SK-N-SH (cell line): ENCODE results near the gene FAM162A. TPM values are rescaled to one million over a fixed set of nuclear protein-coding genes. Genes with fewer than 3 reads are reported as not detected.

ENCODE experiments used
- CTCF ChIA-PET: fragments of 300-600, 350-600 bp; formaldehyde crosslinking; extraction: SDS; loops from one replicate; lab custom pipeline; 2021; lab: Yijun Ruan, JAX
- POLR2A ChIA-PET: fragments of 350-600 bp; sonication (Branson Sonifier 250); formaldehyde crosslinking; extraction: SDS; loops from one replicate; lab custom pipeline; 2020; ENCODE audit warnings: antibody characterized with exemption, inconsistent platforms; lab: Yijun Ruan, JAX
- DNase-seq: peaks from one replicate; pipeline ENCODE4 v3.0.0; 2012
- H2AFZ ChIP-seq: fragments of 200-600 bp; sonication (generic); 2 replicates; pipeline ENCODE4 v1.8.1; 2016; ENCODE audit warnings: antibody characterized with exemption, mild to moderate bottlenecking, low read depth
- H3F3A ChIP-seq: fragments of 200-600 bp; sonication (generic); replicated peaks from 2 replicates; pipeline ENCODE3; 2016; ENCODE audit warnings: antibody characterized with exemption, mild to moderate bottlenecking; ENCODE audit not compliant: insufficient read depth
- H3K27ac ChIP-seq, 2 experiments: fragments of 200-500 bp in 1 of 2; fragments of 200-600 bp in 1 of 2; sonication (Bioruptor generic) in 1 of 2; sonication (generic), shearing (Covaris generic) in 1 of 2; 2 replicates each; pipeline versions ENCODE4 v1.5.1 to v1.6.1; 2014 to 2016; ENCODE audit warnings: low read depth in 2 of 2, inconsistent platforms in 1 of 2, low read length in 1 of 2, mild to moderate bottlenecking in 1 of 2, mixed read lengths in 1 of 2
- H3K27me3 ChIP-seq: fragments of 200-600 bp; sonication (generic), shearing (Covaris generic); 2 replicates; pipeline ENCODE4 v1.6.1; 2016; ENCODE audit warnings: mixed run types; ENCODE audit not compliant: insufficient read depth
- H3K36me3 ChIP-seq, 2 experiments: fragments of 200-500 bp in 1 of 2; fragments of 200-600 bp in 1 of 2; sonication (Bioruptor generic) in 1 of 2; sonication (generic) in 1 of 2; replicated peaks in 1 of 2; 2 replicates each; pipeline versions ENCODE3 to v1.5.1; 2014 to 2016; ENCODE audit warnings: low read length in 1 of 2, mild to moderate bottlenecking in 1 of 2; ENCODE audit not compliant: insufficient read depth in 2 of 2, control insufficient read depth in 1 of 2
- H3K4me1 ChIP-seq, 2 experiments: fragments of 200-500 bp in 1 of 2; fragments of 200-600 bp in 1 of 2; sonication (Bioruptor generic) in 1 of 2; sonication (generic), shearing (Covaris generic) in 1 of 2; 2 replicates each; pipeline versions ENCODE4 v1.5.1 to v1.6.1; 2014 to 2016; ENCODE audit warnings: low read depth in 1 of 2, low read length in 1 of 2, mixed run types in 1 of 2; ENCODE audit not compliant: insufficient read depth in 2 of 2, control insufficient read depth in 1 of 2
- H3K4me2 ChIP-seq: fragments of 200-600 bp; sonication (generic), shearing (Covaris generic); 2 replicates; pipeline ENCODE4 v1.6.1; 2017; ENCODE audit warnings: mixed run types
- H3K4me3 ChIP-seq, 2 experiments: fragments of 200-500 bp in 1 of 2; fragments of 200-600 bp in 1 of 2; sonication (Bioruptor generic) in 1 of 2; sonication (generic), shearing (Covaris generic) in 1 of 2; 2 replicates each; pipeline versions ENCODE4 v1.5.1 to v1.8.1; 2014 to 2016; ENCODE audit warnings: low read depth in 2 of 2, inconsistent platforms in 1 of 2, low read length in 1 of 2, mild to moderate bottlenecking in 1 of 2, mixed read lengths in 1 of 2, moderate library complexity in 1 of 2
- H3K79me2 ChIP-seq: fragments of 200-600 bp; sonication (generic); 2 replicates; pipeline ENCODE4 v1.8.1; 2017; ENCODE audit warnings: mild to moderate bottlenecking; ENCODE audit not compliant: insufficient read depth
- H3K9ac ChIP-seq: fragments of 200-600 bp; sonication (generic); 2 replicates; pipeline ENCODE4 v1.6.1; 2017; ENCODE audit warnings: mixed run types
- H3K9me2 ChIP-seq: fragments of 200-600 bp; sonication (generic); 2 replicates; pipeline ENCODE4 v1.6.1; 2017; ENCODE audit warnings: mixed run types
- H3K9me3 ChIP-seq: fragments of 200-600 bp; sonication (generic); 2 replicates; pipeline ENCODE4 v1.6.1; 2017; ENCODE audit warnings: mixed run types, mild to moderate bottlenecking, moderate library complexity
- H4K20me1 ChIP-seq: fragments of 200-600 bp; sonication (generic); 2 replicates; pipeline ENCODE4 v1.6.1; 2017; ENCODE audit warnings: mild to moderate bottlenecking, mixed run types; ENCODE audit not compliant: insufficient read depth
- CTCF ChIP-seq: fragments of 200-600 bp; sonication (generic); IDR thresholded peaks from 2 replicates; pipeline ENCODE4 v1.6.1; 2017; ENCODE audit warnings: antibody characterized with exemption, mild to moderate bottlenecking, moderate library complexity
- EP300 ChIP-seq, 2 experiments: IDR thresholded peaks; 2 replicates each; pipeline versions ENCODE4 v1.4.0 to v1.6.1; 2012; ENCODE audit warnings: borderline replicate concordance in 1 of 2, low read depth in 1 of 2, low read length in 1 of 2
- EZH2phosphoT487 ChIP-seq: fragments of 200-600 bp; sonication (generic); IDR thresholded peaks from 2 replicates; pipeline ENCODE4 v1.6.1; 2017; ENCODE audit warnings: low read depth, mixed run types, mild to moderate bottlenecking, antibody characterized with exemption, moderate library complexity, borderline replicate concordance
- FOXJ3 ChIP-seq: sonication (generic); formaldehyde crosslinking; IDR thresholded peaks from 2 replicates; pipeline ENCODE4 v1.5.1; 2020; ENCODE audit warnings: mild to moderate bottlenecking, missing genetic modification reagents
- JUND ChIP-seq: IDR thresholded peaks from 2 replicates; pipeline ENCODE4 v1.4.0; 2012
- MEF2A ChIP-seq: IDR thresholded peaks from 2 replicates; pipeline ENCODE4 v1.4.0; 2012; ENCODE audit warnings: low read depth, borderline replicate concordance
- NRF1 ChIP-seq: IDR thresholded peaks from 2 replicates; pipeline ENCODE4 v1.6.1; 2012; ENCODE audit warnings: low read depth, mild to moderate bottlenecking, low read length
- POLR2AphosphoS5 ChIP-seq: IDR thresholded peaks from 2 replicates; pipeline ENCODE4 v1.6.1; 2012; ENCODE audit warnings: low read depth, low read length
- RAD21 ChIP-seq: IDR thresholded peaks from 2 replicates; pipeline ENCODE4 v1.6.1; 2012; ENCODE audit warnings: mild to moderate bottlenecking, low read length
- RFX5 ChIP-seq: IDR thresholded peaks from 2 replicates; pipeline ENCODE4 v1.6.1; 2012; ENCODE audit warnings: mild to moderate bottlenecking, improper control_type of control experiment, low read length
- SMC3 ChIP-seq: IDR thresholded peaks from 2 replicates; pipeline ENCODE4 v1.6.1; 2012; ENCODE audit warnings: low read depth, low read length, improper control_type of control experiment
- TCF12 ChIP-seq: IDR thresholded peaks from 2 replicates; pipeline ENCODE4 v1.4.0; 2012
- TEAD4 ChIP-seq: IDR thresholded peaks from 2 replicates; pipeline ENCODE4 v1.4.0; 2012; ENCODE audit warnings: mild to moderate bottlenecking, borderline replicate concordance; ENCODE audit not compliant: insufficient read depth
- YY1 ChIP-seq: IDR thresholded peaks from 2 replicates; pipeline ENCODE4 v1.4.0; 2012; ENCODE audit warnings: low read depth, mild to moderate bottlenecking
- WGBS: methylation state at CpG from one replicate; pipeline ENCODE4 v1.1.6; 2017; ENCODE audit warnings: low lambda C conversion rate; 5-methylcytosine and 5-hydroxymethylcytosine counted together
- polyA plus RNA-seq, 3 experiments: library from polyadenylated mRNA; depleted of rRNA; stranded (reverse); fragments of >200 nt; gene quantifications; 2 replicates each; pipeline ENCODE4 v1.2.3, GENCODE V29; 2012
- TF ChIP-seq, protein P1 (sequence below): IDR thresholded peaks from 2 replicates; pipeline ENCODE4 v1.4.0; 2012; ENCODE audit warnings: low read depth, borderline replicate concordance
- TF ChIP-seq, protein P2 (sequence below): fragments of 150-350 bp; IDR thresholded peaks from 2 replicates; pipeline ENCODE4 v1.6.1; 2017; ENCODE audit warnings: antibody characterized with exemption, low read length, low read depth, borderline replicate concordance

The FAM162A gene
- polyA plus RNA-seq, 1 of the 3 experiments (the other 2 are of a cell fraction): 35.1 TPM

DNA sequence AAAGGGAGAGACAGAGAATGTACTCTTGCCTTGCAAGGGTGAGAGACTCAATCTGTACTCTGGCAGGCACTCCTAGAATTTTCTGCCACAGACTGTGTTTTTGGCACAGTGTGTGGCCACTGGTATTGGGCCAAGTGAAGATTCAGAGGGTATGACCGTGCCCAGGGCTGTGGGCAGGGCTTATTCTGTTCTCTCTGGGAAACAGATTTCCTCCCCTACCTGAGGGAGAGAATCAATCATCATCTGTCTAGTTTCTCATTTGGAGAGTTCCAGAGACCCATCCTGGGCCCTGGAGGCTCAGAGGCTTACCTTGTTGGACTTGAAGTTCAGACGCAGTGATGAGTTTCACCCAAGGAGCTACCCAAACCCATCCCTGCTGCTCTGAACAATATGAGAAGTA lies 30.8 kb upstream of the FAM162A start:
- no peaks in the 10 kb centered on the region for H3K27me3 ChIP-seq
- no peak overlapping the region for H3K27ac ChIP-seq
- TF ChIP-seq RAD21: no peak
- TF ChIP-seq EP300 (IDR thresholded peaks at IDR 0.05; ENCODE audit: borderline replicate concordance in 1 of 2, low read depth in 1 of 2, low read length in 1 of 2): 0 out of 4 replicates have a peak, but pooled peaks of 1 of the 2 experiments have one; percentile 21
- peak; percentile 14 for DNase-seq
- peaks cover 9% of the 10 kb centered on the region for H3F3A ChIP-seq
- H3K36me3 ChIP-seq: no peaks in the 10 kb centered on the region
- no peaks in the 10 kb centered on the region for H3K9me3 ChIP-seq
- H3K4me2 ChIP-seq: no peak overlapping the region
- no peaks in the 10 kb centered on the region for H3K9me2 ChIP-seq
- 83% methylated on average over 1 of the region's 2 CpGs for WGBS
- POLR2A ChIA-PET: no interaction called here
- no peak overlapping the region for H3K9ac ChIP-seq
- CTCF ChIA-PET: interaction anchor here (0.9 kb wide), 1 partner anchor 11 kb away, joined by 3 read pairs; no protein-coding TSS in a partner anchor
- H3K4me3 ChIP-seq: no peak overlapping the region
- no peak overlapping the region for H2AFZ ChIP-seq
- no peaks in the 10 kb centered on the region for H3K79me2 ChIP-seq
- H3K4me1 ChIP-seq: peaks cover 5 to 7% of the 10 kb centered on the region in 2 experiments; a peak in 3 of 4 replicates
- H4K20me1 ChIP-seq: no peaks in the 10 kb centered on the region

DNA sequence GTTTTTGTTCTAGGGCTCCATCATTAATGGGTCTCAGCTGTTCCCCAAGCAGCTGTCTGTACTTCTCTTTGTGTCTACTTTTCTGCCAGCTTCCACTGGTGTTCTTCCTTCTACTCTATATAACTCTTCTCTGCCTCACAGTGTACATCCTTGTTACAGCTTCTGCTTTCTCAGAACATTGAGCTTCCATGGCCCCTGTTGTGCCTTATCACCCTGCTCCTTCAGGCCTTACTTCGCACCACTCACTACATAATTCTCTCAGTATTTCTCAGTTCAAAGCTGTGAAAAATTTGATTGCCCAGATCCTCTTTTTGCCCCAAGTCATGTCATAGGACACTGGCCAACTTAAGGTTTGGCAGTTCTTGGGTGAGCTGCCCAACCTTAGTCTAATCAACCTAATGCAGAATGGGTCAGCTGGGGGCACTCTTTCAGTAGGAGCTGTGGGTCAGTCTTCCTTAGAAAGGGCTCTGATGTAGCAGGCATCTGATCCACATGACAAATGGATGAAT lies 30.0 kb upstream of the FAM162A start:
- POLR2A ChIA-PET: no interaction called here
- CTCF ChIA-PET: interaction anchor here (0.9 to 1.0 kb wide), 2 partner anchors 10 to 23 kb away, joined by 3 read pairs; no protein-coding TSS in a partner anchor

More for the DNA sequence above, 30.0 kb upstream of the FAM162A start:
- Histone ChIP-seq H3K9ac (no peak overlapping the region), H3K4me1 (peaks cover 7 to 13% of the 10 kb centered on the region in 2 experiments; a peak in 3 of 4 replicates), H3K4me2 (no peak overlapping the region), H3K79me2 (no peaks in the 10 kb centered on the region), H3K36me3 (peaks cover under 1 to 2% of the 10 kb centered on the region in 2 experiments), H3F3A (peaks cover 12% of the 10 kb centered on the region), H3K27me3 (no peaks in the 10 kb centered on the region), H3K9me3 (no peaks in the 10 kb centered on the region), H2AFZ (no peak overlapping the region), H3K9me2 (no peaks in the 10 kb centered on the region), H3K27ac (no peak overlapping the region), H4K20me1 (no peaks in the 10 kb centered on the region), H3K4me3 (no peak overlapping the region)
- WGBS: 69% methylated on average over 1 of the region's 1 CpG
- TF ChIP-seq POLR2AphosphoS5 (no peak), MEF2A (no peak), JUND (no peak), TCF12 (no peak), RAD21 (no peak), SMC3 (no peak), YY1 (no peak), TEAD4 (no peak), EZH2phosphoT487 (no peak), CTCF (no peak), EP300 (IDR thresholded peaks at IDR 0.05; ENCODE audit: borderline replicate concordance in 1 of 2, low read depth in 1 of 2, low read length in 1 of 2) (no peak), NRF1 (no peak), RFX5 (no peak), FOXJ3 (no peak)
- TF ChIP-seq, protein P1, sequence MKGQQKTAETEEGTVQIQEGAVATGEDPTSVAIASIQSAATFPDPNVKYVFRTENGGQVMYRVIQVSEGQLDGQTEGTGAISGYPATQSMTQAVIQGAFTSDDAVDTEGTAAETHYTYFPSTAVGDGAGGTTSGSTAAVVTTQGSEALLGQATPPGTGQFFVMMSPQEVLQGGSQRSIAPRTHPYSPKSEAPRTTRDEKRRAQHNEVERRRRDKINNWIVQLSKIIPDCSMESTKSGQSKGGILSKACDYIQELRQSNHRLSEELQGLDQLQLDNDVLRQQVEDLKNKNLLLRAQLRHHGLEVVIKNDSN: no peak
- TF ChIP-seq, protein P2, sequence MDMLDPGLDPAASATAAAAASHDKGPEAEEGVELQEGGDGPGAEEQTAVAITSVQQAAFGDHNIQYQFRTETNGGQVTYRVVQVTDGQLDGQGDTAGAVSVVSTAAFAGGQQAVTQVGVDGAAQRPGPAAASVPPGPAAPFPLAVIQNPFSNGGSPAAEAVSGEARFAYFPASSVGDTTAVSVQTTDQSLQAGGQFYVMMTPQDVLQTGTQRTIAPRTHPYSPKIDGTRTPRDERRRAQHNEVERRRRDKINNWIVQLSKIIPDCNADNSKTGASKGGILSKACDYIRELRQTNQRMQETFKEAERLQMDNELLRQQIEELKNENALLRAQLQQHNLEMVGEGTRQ: no peak
- no peak for DNase-seq
